HG03108 (cell line): Measurements from ENCODE around the gene DNAJC11.

Source experiments
- ATAC-seq: cut with Tn5 transposase; IDR thresholded peaks from one replicate; pipeline ENCODE4 v1.9.1; 2021; ENCODE audit warnings: moderate library complexity; ENCODE audit not compliant: unreplicated experiment

DNAJC11 gene

DNA sequence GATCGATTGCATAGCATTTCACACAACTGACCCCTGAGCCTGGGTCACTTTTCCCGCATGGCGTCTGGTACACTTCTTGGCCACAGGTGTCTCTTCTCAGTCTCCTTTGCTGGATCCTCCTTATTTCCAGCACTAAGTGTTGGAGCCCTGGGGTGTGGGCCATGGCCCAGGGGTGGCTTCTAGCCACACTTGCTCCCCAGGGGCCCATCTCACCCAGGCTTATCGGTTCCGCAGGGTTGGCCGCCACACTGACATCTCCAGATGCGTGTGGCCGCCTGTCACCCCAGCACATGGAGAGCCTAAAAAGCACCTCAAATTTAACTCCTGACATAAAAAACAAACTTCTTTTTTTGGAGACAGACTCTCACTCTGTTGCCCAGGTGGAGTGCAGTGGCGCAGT is 74.6 kb downstream of the DNAJC11 start:
- ATAC-seq, result no peak

- peak; percentile 25 for ATAC-seq
These were observed 75.9 kb downstream of the DNAJC11 start for GRCh38 chr1:6625584-6626149.

GRCh38 chr1:6624710-6625583 is 76.7 kb downstream of the DNAJC11 start, which contains the start of gene THAP3:
TSS of gene THAP3 (plus strand) at chr1:6624868. CDS start at chr1:6625219, 351 bp downstream.
- ATAC-seq, result peak; percentile 75

- ATAC-seq, result no peak
These were observed 78.2 kb downstream of the DNAJC11 start for GRCh38 chr1:6623269-6623965.

DNA sequence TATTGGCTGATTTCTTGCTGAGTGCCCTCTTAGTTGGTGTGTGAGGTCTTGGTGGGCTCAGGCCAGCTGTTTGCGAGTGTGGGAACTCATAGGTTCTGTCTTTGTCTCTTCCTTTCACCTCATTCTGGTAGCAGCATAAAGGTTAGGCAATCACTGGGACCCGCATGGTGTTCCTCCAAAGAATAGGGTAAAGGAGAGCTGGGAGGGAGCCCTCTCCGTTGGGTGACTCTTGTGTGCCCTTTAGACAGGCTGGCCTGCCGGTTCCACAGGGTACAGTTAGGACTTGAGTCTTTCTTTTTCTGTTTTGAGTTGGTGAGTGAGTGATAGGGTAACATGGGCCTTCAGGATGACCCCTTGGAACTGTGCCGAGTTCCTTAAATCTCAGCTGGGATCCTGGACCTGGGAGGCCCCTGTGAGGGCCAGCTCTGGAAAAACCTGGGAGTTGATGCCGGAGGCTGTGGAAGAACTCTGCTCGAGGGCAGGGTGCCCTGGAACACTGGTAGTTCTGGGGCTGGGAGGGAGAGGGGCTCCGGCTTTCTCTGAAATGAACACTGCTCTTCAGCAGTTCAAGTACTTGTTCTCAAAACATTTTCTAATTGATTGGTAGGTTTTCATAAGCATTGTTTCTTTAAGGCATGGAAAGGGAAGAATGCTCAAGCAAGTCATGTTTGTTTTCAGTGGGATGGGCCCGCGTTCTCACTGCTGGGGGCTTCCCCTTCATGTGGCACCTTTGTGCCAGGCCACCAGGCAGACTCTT is 79.0 kb downstream of the DNAJC11 start:
- no peak for ATAC-seq

DNA sequence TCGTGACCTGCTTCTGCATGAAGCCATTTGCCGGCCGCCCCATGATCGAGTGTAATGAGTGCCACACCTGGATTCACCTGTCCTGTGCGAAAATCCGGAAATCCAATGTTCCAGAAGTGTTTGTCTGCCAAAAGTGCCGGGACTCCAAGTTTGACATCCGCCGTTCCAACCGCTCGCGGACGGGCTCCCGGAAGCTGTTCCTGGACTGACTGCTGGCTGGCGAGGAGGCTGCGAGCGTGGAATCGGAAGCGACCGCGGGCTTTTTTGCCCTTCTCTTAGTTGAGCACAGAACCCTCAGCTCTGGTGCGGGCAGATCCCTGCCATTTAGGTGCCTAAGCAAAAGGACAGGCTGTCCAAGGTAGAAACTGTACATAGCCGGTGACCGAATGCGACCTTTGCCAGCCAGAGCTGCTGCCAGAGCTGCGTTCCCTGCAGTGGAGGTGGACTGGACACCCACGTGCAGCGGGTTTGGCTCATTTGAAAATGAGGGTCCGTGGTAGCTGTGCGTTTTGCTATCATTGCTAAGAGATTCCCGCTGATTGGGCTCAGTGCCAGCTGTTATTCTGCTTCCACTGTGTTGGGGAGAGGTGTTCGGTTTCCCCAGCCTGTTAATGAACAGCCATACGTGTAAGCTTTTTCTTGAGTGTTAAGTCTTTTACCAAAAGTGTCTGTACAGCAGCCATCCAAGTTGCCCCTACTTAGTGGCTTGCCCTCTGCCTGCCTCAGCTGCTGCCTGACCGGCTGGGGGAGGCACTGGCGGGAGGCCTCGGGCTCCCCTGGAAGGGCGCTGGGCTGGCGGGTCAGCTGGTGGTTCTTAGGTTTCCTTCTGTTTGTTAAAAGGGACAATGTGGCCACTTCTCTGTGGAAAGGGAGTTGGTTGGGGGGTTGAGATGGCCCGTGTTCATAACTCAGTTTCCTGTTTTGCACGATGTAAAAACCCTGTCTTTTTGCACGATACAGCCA is 79.9 kb downstream of the DNAJC11 start:
- ATAC-seq, result no peak

DNA sequence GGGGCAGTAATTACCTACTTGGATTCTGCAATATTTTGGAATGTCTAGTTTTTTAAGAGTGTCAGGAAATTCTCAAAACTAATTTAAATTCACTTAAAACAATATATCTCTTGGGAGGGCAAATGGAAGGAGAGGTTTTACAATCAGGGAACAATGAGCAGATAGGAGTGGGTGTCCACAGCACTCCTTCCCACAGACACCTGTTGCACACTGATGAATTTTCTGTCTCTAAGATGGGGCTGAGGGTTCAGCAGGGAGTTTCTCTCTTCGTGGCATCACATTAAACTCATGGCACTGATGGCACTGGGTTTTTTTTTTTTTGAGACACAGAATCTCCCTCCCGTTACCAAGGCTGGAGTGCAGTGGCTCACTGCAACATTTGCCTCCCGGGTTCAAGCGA is 82.6 kb downstream of the DNAJC11 start:
- ATAC-seq, result no peak

DNA sequence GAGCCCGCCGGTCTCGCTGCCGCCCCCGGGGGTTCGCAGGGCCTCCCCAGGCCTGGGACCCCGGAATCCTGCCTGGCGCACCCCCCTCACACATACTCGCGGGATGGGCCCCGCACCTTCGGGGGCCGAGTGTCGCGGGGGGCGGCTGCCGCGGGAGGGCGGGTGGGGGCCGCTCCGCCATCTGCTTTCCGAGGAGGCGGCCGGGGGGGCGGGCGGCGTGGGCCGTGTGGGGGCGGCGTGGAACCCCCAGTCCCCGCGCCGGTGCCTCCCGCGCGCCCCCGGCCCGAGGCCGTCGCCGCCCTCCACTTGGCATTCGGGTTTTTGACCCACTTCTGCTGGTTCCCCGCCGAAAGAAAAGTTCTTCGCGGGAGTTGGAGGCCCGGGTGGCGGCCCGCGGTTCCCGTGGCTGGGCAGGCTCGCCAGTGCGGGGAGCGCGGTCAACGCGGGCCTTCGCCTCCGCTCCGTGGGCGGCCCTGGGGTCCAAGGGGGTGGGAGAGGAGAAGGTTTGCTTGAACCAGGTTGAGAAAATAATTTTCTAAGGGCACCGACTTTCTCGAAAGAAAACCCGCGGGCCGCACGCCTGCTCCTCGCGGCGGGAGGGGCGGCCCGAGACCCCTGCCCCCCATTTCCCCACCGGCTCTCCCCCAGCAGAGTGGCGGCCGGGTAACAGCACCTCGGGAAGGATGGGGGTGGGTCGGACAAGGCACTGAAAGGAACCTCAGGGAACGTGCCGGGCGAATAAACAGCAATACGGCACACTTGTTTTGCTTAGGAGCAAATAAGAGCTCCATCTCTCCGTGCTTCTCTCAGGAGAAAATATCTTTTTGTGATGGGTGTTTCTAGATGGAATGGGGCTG is 86.5 kb downstream of the DNAJC11 start:
- ATAC-seq, result no peak

DNA sequence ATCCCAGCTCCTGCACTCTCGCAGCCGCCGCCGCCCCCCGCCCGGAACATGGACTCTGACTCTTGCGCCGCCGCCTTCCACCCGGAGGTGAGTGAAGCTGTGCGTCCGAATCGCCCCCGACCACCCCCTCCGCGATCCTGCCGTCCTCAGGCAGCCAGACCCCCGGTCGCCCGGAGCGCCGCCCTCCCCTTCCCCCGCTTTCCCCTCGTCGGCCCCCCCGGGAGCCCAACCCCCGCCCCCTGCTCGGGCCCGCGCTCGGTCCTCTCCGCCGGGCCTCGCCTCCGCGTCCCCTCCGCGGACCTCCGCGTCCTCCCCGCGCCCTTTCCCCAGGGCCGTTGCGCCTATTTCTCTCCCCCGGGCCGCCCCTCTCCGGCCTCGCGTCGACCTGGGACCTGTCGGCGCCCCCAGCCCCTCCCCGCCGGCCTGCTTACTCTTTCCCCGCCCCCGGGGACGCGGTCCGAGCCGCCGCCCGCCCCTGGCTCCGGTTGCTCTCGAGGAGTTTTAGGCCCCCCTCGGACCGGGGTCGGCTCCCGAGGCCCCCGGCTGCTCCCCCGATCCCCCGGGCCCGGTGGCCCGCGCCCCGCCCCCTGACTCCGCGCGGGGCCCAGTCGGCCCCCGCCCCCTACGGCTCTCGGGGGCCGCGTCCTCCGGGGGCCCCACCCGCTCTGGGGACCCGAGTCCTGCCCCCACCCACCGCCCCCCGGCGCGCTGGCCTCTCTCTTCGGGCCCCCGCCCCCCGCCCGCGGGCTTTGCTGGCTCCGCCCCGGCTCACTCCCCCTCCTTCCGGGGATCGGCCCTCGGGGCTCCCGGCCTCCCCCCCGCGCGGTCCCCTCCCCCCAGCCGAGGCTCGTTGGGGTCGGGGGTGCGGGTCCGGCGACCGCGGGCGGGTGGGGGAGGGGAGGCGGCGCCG is 87.3 kb downstream of the DNAJC11 start:
- ATAC-seq, result no peak

DNA sequence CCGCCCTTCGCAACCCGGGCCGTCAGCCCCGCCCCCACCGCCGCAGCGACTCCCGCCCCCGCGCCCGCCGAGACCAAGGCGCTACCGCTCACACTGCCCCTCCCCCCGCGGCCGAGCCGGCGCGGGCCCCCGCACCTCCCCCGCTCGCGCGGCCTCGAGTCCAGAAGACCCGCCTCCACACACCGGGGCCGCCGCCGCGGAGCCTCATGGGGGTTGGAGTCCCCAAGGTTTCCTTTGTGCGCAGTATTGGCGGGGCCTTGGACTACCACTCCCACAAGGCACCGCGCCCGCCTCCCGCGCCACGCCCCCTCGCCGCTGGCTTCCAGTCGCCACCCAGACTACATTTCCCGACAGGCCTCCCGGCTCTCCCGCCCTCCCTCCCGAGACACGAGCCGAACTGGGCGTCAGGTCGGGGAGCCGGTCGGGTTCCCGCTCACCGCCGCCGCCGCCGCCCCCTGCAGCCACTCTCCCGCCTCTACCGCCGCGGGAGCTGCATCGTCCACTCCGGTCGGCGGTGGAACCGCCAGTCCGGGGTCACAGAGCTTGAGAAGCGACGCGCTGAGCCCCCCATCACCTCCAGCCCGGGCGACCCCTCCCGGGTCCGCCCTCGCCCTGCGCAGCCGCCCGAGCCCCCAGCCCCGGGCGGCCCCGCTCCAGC is 88.1 kb downstream of the DNAJC11 start, which contains the start of gene PHF13:
TSS of gene PHF13 (plus strand) at position 371 of the 658 bp plus-strand sequence. CDS start 336 bp downstream, outside the sequence.
- ATAC-seq, result peak; percentile 89

GRCh38 chr1:6612641-6613360 is 88.8 kb downstream of the DNAJC11 start:
- ATAC-seq, result peak; percentile 21

- no peak for ATAC-seq
These were observed 97.6 kb downstream of the DNAJC11 start for GRCh38 chr1:6603915-6604558.

- peak; percentile 12 for ATAC-seq
These were observed 98.2 kb downstream of the DNAJC11 start for GRCh38 chr1:6603238-6603914.

DNA sequence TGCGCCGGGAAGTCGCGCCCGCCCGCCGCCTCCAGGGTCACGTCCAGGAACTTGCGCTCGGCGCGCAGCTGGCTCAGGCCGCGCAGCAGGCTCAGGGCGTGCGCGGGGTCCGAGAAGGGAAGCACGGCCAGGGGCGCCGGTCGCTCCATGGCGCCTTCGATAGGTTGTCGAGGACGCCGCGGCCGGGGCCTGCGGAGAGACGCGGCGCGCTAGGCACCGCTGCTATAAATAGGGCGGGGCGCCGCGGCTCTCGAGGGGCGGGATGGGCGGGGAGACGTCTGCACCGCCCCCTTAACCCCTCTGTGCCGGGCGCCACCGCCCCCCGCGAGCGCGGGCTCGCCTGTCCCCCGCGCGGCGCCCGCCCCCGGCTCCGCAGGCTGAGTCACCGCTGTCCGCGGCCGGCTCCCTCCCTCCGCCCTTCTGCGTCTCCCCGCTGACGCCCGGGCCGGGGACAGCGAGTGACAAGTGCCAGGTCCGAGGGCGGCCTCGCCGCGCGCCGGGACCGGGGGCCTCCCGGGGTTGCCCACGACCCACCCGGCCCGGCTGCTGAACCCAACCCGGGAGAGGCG is 98.9 kb downstream of the DNAJC11 start, which contains the start of gene KLHL21:
TSS of gene KLHL21 (minus strand) at position 201 of the 569 bp plus-strand sequence. CDS start at position 149, 52 bp downstream.
- ATAC-seq, result peak; percentile 44
